ENCODE data around the gene FOXN1.
"Not testable (repeated sequence)": the region's sequence is repeated elsewhere in the genome, so short reads cannot be mapped to it uniquely, and the experiment has no call there.

Gene FOXN1

DNA sequence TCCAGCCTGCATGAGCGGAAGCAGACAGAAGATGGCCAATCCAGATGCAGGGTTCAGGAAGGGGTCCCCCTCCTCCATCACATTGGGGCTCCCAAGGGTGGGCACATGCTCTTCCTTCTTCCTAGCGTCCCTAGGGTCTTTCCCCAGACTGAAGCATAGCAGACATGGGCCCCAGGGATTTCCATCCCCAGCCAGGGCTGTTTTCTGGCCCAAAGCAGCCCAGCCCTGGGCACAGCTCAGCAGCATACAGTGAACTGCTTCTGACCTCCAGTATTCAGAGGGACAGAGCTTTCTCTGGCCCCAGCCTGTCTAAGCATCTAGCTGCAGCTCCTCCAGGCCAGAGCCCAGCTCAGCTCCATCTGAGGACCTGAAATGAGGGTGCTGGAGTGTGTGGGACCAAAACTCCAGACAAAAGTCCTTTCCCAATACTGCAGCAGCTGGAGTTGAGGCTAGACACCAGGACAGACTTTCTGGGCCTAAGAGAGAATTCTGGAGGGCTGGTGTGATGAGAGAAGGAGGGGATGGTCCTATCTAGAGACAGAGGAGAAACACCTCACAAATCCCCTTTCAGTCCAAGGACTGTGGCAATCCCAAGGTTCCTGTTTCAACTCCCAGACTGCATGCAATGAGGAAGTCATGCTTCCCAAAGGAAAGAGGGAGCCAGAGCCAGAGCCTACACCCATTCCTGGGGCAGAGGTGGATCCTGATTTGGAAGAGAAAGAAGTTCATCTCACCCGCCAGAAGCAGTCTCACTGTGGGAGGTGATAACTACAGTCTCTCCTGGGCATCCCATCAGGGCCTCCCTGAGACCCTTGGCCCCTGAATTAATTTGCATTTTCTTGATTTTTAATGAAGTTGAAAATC lies 4.5 kb upstream of the FOXN1 start:
- no peak for DNase-seq

DNA sequence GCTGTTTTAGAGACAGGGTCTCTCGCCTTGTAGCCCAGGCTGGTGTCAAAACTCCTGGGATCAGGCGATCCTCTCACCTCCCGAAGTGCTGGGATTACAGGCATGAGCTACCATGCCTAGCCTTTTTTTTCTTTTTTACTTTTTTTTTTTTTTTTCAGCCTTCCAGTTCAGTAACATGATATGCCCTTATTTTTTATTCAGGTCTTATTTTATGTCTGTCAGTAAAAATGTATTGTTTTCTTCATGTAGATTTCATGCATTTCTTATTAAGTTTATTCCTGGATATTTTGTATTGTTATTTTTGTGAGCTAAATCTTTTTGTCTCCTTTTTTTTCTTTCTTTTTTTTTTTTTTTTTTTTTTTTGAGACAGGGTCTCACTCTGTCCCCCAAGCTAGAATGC lies 2.7 kb upstream of the FOXN1 start:
- no peak for DNase-seq

DNA sequence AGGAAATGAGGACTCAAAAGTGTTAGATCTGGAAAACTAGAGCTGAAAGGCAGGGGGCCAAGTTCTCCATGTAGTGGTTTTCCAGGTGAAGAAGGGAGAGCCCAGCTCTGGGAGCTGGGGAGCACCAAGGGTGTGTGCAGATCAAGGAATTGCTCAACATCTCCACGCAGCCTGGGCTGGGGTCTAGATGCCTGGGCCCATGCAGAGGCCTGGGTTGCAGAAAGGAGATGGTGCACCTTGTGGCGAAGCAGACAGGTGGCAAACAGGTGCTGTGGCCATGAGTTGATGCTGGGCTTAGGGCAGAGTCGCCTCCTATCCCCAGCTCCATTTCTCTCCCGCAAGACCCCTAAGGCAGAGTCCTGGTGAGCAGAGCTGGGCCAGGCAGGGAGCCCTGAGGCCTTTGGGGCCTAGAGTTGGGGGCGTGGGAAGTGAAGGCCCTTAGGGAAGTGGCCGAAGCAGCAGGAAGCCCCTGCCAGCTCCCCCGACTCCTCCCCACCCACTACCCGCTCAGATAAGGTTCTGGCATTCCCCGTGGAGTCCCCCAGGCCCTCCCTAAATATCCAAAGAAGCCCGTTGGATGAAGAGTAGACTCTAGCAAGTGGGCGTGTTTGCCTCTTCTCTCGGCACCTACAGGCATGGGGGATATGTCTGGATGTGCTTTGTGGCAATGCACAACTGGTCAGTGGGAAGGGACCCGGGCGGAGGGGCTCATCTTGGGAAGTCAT lies 777 bp downstream of the FOXN1 start:
- no peak for DNase-seq

DNA sequence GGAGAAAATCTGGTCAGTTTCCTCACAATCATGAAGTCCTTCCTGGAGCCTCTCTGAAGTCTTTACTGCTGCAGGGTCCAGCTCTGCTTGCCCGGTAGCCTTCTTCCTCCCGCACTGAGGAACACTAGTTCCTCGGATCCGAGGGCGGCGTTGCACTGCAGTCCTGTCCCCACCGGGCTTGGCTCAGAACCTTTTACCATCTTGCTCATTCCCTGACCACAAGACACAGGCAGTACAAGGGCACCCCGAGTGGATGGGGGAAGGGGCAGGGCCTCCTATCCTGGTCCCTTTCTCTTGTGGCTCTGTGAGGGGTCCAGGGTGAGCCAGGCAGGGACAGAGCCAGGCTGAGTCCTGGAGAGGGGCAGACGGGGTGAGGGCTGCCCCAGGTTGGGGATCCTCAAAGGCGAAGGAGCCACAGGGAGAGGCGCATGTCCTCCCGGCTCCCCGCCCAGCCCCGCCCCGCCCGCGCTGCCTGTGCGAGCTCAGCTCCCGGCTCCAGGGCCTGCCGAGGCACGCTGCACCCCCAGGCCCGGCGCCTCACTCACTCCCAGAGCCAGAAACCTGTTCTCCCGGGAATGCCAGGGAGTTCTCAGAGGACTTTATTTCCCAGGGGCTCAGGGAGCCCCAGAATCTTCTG lies 1.5 kb downstream of the FOXN1 start:
- no peak for DNase-seq

DNA sequence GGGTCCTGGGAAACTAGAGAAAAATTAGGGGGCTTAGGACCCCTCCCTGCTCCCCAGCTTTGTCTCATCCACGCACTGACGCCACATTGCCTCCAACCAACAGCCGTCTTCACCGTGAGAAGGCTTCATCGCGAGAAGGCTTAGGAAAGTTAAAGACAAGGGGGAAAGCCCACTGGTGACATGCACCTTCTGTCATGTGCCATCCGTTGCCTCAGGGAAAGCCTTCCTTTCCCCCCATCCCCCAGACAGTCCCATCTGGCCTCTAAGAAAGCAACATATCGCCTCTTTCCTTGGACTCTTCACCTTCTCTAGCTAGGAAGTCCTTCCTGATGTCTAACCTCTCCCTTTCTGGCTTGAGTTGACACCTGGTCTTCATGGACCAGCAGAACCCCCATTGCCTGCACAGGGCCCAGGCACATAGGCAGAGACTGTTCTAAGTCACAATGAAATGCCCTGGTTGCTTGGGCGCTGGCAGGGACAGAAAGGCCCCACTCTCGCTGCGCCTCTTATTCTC lies 2.1 kb downstream of the FOXN1 start:
- DNase-seq, result no peak

DNA sequence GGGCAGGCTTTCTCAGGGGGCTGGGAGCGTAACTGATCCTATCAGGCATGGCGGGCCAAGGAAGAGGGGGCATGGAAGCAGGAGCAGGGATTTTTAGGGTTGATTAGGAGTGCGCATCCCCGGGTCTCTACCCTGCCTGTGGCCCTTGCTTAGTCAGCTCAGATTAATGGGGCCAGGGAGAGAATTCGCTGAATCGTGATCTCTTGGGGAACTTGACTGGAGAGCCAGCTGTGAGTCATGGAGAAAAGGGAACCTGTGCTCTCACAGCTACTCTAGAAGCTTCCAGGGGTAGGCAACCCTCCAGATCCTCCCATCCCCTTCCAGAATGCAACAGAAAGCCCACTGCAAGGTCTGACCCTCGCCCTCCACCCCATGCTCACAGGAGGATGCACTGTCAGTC lies 3.6 kb downstream of the FOXN1 start:
- no peak for DNase-seq

DNA sequence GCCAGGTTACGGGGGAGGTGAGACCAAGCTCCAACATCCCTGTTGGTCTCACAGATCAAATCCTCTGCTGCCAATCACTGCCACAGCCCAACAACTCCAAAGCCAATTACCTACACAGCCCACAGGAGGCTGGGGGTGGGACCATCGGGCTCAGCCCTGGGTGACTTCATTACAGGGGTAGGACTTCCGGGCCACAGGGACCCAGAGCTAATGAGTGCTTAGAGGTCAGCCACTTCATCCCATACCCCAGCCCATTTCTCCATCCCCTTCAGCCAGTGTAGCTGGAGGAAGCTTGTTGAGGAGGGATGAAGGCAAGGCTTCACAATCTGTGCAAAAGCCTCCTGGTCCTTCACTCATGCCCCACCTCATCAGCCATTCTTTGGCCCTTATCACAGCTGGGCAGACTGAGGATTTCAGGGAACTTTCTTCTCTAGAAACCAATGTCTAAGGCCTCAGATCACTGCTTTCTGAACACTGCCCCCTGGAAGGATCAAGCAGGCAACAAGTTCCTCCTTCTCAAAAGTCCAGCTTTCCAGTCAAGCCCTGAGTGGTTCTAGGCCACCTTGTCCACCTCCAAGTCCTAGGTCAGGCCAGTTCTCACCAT lies 5.8 kb downstream of the FOXN1 start:
- no peak for DNase-seq

DNA sequence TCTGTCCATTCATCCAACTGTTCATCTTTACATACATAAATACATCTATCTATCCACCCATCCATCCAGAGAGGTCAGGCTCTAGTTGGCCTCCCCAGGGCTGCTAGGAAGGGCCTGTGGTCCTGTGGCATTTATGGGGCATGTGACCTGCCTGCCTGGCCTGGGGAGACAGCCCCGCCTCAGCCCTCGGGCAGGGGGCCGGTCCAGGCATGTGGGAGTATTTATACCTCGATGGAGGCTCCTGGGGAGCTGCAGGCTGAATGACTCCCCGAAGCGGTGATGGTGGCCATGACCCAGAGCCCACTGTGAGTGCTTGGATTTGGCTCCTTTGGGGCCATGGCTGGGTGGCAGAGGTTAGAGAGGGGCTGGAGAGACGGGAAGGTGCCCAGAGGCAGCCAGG lies 7.3 kb downstream of the FOXN1 start:
- no peak for DNase-seq

DNA sequence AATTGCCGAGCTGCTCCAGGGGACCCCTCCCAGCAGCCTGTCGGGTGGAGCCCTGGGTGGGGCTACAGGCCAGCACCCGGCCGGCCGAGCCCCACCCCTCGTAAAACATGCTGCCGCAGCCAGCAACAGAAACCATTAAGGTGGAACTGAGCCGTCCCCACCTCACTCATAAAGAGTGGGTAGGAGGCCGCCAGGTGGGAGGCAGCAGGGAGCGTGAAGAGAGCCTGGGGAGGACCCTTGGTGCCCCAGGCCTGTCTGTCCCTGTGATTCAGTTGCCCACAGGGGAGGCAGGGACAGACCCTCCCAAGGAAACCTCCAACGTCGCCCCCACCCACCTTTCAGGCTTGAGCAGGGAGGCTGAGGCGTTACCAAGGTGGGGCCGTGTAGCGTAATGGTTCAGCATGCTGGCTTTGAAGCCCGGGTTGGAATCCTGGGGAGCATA lies 8.4 kb downstream of the FOXN1 start:
- DNase-seq, result no peak

DNA sequence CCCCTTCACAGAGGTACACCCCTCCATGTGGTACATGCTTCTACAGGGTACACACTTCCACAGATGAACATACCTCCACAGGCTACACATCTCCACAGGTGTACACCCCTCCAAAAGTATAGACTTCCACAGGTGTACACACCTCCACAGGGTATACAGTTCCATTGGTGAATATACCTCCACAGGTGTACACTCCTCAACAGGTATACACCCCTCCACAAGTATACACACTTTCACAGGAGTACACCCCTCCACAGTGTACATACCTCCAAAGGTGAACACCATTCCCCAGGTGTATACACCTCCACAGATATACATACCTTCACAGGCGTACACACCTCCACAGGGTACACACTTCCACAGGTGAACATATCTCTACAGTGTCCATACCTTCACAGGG lies 9.4 kb downstream of the FOXN1 start:
- no peak for DNase-seq

DNA sequence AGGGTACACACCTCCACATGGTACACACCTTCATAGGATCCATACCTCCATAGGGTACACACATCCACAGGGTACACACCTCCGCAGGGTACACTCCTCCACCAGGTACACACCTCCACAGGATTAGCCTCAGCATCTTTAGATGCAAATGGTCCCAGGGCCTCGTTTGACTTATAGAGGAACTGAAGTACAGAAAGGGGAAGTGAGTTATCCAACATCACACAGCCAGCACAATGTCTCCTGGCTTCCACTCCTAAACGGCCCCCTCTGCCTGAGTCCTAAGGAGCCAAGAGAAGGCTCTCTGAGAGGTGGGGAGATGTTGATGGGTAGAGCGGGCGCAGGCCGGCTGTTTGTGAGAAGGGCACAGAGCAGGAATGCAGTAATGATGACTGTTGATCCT lies 12.0 kb downstream of the FOXN1 start:
- DNase-seq, result no peak

DNA sequence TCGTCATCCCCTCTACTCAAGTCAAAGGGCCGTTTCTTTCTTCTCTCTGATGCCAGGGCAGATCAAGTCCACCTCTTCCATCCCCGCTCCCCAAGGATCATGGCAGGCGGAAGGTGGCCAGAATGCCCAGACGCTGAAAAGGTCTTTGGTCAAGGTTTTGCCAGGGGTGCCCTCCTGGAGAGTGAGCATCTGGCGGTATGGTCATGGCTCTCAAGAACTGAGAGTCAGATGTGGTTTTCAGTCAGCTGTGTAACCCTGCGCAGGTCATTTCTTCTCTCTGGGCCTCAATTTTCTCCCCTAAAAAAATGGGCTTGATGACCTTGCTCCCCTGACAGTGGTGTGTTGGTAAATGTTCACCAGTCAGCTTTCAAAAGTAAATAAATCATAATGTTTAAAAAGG lies 12.4 kb downstream of the FOXN1 start:
- no peak for DNase-seq

DNA sequence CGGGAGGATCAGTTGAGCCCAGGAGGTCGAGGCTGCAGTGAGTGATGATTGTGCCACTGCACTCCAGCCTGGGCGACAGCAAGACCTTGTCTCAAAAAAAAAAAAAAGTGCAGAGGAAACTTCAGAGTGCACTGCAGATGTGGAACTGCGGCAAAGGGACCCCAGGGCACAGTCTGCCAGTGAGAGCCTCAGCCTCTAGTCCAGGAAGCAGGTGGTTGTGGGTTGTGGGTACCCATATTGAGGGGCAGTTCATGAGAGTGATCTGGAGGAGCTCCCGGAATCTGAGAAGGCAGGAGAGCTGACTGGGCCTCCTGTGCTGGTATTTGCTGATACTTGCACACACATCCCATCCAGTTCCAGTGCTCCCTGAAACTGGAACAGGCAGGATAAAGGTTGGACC lies 13.1 kb downstream of the FOXN1 start:
- DNase-seq, result no peak

DNA sequence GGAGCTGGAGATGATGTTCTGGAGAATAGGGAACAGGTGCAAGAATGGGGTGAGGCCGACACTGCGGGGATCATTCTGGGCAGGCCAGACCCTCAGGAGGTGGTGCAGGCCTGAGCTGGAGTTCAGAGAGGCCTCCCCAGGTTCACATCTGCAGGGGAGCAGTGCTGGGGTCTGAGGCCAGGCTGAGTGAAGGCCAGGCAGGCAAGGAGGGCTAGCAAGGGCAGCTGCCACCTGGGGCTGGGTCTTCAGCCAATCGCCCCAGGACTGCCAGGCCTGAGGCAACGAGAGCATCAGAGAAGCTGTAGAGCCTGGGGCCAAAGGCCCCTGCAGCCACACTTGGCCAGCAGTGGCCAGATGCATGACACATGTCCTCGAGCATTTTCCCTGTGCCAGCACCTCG lies 14.5 kb downstream of the FOXN1 start:
- DNase-seq, result no peak

DNA sequence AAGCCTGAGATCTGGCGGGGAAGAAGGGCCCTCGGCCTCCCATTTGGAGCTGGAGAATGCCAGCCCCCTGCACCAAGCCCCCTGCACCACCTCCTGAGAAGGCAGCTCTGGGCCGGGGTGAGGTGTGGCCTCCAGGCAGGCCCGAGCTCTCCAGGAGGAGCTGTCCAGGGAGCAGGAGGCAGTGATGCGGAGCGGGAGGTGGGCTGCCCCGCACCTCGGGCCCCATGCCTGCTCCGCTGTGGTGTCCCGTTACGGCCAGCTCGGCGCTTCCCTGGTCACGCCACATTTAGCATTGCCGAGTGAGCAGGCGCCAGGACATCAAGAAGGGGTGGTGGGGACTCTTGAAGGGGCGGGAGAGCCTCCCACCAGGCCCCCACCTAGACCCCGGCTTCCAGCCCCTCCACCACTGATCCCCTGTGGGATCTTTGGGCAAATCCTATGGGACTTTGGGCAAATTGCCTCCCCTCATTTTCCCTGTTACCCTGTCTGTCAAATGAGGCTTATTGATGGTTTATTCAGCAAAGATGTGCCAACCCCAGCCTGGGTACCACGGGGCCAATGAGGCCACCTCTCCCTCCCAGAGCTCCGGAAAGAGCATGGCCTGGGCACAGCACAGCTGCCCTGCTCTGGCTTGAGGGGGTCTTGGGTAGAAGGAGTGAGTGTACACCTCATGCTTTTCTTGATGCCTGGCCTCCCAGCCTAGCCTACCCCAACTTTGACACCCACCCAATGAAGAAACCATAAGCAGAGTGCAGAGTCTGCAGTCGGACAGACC lies 15.3 kb downstream of the FOXN1 start:
- DNase-seq, result no peak

DNA sequence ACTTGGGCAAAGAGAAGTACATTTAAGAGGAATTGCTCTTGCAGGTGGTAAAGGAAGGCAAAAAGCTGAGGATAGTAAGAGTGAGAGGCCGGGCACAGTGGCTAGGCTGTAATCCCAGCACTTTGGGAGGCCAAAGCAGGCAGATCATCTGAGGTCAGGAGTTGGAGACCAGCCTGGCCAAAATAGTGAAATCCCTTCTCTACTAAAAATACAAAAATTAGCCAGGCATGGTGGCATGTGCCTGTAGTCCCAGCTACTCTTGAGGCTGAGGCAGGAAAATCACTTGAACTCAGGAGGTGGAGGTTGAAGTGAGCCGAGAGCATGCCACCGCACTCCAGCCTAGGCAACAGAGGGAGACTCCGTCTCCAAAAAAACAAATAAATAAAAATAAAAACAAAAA lies 16.1 kb downstream of the FOXN1 start:
- not testable (repeated sequence) for DNase-seq

DNA sequence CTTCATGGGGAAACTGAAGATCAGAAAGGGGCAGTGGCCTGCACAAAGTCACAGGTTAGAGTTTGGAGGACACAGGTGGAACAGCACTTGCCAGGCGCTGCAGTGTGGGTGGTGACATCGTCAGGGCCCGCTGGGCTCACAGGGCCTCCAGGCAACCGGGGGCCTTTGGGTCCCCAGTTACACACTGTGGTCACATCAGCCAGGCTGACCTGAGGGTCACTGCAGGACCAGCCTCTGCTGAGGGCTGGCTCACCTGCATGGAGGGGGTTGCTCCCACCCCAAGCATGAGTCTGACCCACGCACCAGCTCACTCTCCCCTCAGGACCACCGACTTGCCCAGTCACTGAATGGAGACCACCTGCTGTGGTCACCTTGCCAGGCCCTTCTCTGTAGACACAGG lies 17.0 kb downstream of the FOXN1 start:
- DNase-seq, result no peak

DNA sequence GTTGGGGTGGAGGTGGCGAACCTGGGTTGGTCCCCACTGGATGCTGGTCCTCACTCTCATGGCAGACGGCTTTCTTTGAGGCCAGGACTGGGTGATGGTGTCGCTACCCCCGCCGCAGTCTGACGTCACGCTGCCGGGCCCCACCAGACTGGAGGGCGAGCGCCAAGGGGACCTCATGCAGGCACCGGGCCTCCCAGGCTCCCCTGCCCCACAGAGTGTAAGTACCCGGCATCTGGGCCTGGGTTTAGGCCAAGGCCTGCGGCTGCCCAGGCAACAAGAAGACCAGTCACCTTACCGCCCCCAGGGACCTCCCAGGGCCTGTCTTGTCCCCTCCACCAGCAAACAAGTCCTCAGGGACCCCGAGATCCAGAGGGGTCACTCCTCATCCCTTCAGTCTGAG lies 17.7 kb downstream of the FOXN1 start:
- no peak for DNase-seq

DNA sequence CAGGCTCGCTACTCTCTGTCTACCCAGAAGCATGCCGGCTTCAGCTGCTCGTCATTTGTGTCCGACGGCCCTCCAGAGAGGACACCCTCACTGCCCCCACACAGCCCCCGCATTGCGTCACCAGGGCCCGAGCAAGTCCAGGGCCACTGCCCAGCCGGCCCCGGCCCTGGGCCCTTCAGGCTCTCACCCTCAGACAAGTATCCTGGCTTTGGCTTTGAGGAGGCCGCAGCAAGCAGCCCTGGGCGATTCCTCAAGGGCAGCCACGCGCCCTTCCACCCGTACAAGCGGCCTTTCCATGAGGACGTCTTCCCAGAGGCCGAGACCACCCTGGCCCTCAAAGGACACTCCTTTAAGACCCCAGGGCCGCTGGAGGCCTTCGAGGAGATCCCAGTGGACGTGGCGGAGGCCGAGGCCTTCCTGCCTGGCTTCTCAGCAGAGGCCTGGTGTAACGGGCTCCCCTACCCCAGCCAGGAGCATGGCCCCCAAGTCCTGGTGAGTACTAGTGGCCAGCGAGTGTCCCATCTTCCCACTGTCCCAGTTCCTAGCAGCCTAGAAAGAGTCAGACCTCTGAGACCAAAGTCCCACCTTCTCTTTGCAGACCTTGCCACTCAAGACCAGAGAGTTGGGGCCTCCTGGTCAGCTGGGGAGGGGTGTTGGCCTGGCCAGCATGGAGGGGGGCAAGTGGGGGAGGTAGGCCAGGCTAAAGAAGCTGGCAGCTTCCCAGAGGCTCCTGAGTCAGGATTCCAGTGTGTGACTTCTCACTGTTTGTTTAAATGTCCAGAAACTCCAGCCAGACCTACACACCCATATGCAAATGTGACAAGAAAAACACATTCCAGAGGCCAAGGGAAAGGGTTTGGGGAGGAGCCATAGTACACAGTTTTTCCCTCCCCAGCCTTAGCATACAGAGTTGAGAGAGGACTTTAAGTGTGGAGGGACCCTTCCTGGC lies 18.6 kb downstream of the FOXN1 start:
- DNase-seq, result no peak

DNA sequence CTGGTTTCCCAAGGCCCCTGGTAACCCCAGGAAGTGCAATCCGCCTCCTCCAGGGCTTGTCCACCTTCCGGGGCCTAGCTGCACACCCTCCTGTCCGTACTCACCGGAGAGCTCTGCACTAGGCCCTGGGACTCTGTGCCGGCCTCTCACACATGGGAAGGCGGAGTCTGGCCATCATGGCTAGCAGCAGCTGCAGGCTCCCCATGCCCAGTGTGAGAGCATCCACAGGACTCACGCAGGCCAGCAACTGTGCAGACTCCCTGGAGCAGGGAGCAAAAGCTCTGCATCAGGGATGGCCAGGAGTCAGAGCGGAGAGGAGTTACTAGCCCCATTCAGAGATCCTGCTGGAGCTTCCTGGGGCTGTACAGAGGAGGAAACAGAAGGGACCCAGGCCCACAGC lies 20.2 kb downstream of the FOXN1 start:
- DNase-seq, result no peak

DNA sequence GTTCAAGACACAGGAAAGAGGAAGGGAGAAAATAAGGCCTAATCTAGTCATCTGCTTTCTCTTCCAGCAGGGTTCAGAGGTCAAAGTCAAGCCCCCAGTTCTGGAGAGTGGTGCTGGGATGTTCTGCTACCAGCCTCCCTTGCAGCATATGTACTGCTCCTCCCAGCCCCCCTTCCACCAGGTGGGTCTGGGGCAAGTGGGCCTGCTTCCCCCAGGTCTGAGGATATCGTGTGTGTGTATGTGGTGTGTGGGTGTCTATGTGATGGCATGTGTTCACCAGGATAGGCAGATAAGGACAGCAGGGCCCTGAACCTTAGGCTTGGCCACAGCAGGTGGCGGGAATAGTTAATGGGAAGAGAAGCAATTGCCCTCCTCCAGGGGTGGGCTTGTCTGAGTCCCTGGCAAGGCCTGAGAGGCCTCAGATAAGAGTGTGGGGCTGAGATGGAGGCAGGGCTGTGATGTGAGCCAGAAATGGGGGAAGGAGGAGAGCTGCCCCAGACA lies 21.1 kb downstream of the FOXN1 start:
- DNase-seq, result no peak
